NOMO-1 treated with dmso at 0.1 percent for 144 hours (cell line): ENCODE measurements around the gene WIZ.
A peak's percentile ranks its signal among the peaks of the same experiment; 100 is the strongest.

ENCODE experiments used
- DNase-seq: peaks from one replicate; lab custom pipeline; 2025; ENCODE audit not compliant: unreplicated experiment; lab: John Stamatoyannopoulos, UW

WIZ gene

GRCh38 chr19:15430526-15431120 is 19.1 kb downstream of the WIZ start:
- no peak for DNase-seq

GRCh38 chr19:15429825-15430467 is 19.8 kb downstream of the WIZ start:
- DNase-seq = no peak

- no peak for DNase-seq
Observed at GRCh38 chr19:15428956-15429824, 20.6 kb downstream of the WIZ start.

GRCh38 chr19:15427991-15428471 is 21.7 kb downstream of the WIZ start:
- no peak for DNase-seq

GRCh38 chr19:15427350-15427700 is 22.4 kb downstream of the WIZ start:
- no peak for DNase-seq

- DNase-seq = no peak
Observed at GRCh38 chr19:15426485-15427349, 23.0 kb downstream of the WIZ start.

- no peak for DNase-seq
Observed at GRCh38 chr19:15425321-15425950, 24.3 kb downstream of the WIZ start.

GRCh38 chr19:15424692-15425272 is 25.0 kb downstream of the WIZ start:
- DNase-seq = no peak

- no peak for DNase-seq
Observed at GRCh38 chr19:15424121-15424520, 25.6 kb downstream of the WIZ start.

GRCh38 chr19:15423130-15423529 is 26.6 kb downstream of the WIZ start:
- no peak for DNase-seq

- no peak for DNase-seq
Observed at GRCh38 chr19:15422296-15423075, 27.3 kb downstream of the WIZ start.

GRCh38 chr19:15421721-15422260 is 28.0 kb downstream of the WIZ start:
- DNase-seq = no peak

- DNase-seq = no peak
Observed at GRCh38 chr19:15421136-15421695, 28.5 kb downstream of the WIZ start.

GRCh38 chr19:15419413-15420025 is 30.2 kb downstream of the WIZ start:
- no peak for DNase-seq

GRCh38 chr19:15418579-15419412 is 31.0 kb downstream of the WIZ start, which contains the start of gene AKAP8L:
AKAP8L (minus strand) TSS chr19:15418988; CDS start chr19:15418923, 65 bp downstream.
- DNase-seq = peak; percentile 100

- DNase-seq = no peak
Observed at GRCh38 chr19:15418231-15418578, 31.6 kb downstream of the WIZ start.

- DNase-seq = no peak
Observed at GRCh38 chr19:15417699-15418098, 32.1 kb downstream of the WIZ start.

GRCh38 chr19:15412832-15413231 is 36.9 kb downstream of the WIZ start:
- no peak for DNase-seq
